H9 (cell line): ENCODE results near the gene KCNAB1. TPM values are rescaled to one million over a fixed set of nuclear protein-coding genes. Genes with fewer than 3 reads are reported as not detected.

ENCODE experiments used
- DNase-seq: peaks from one replicate; pipeline ENCODE4 v3.0.0-alpha.2; 2017
- H2AFZ ChIP-seq: one replicate; pipeline ENCODE4 v1.6.1; 2013; ENCODE audit warnings: mild to moderate bottlenecking, low read length, control low read depth, moderate library complexity
- H2AK5ac ChIP-seq: 2 replicates; pipeline ENCODE4 v1.6.1; 2013; ENCODE audit warnings: low read length, control low read depth, mixed read lengths; ENCODE audit not compliant: insufficient read length
- H2BK120ac ChIP-seq: one replicate; pipeline ENCODE4 v1.6.1; 2013; ENCODE audit warnings: low read depth, mild to moderate bottlenecking, low read length, control low read depth, inconsistent platforms; ENCODE audit not compliant: poor library complexity, severe bottlenecking
- H2BK12ac ChIP-seq: 2 replicates; pipeline ENCODE4 v1.6.1; 2013; ENCODE audit warnings: low read length, control low read depth, mixed read lengths, low read depth; ENCODE audit not compliant: insufficient read length
- H2BK15ac ChIP-seq: 2 replicates; pipeline ENCODE4 v1.6.1; 2013; ENCODE audit warnings: low read depth, low read length, control low read depth
- H2BK20ac ChIP-seq: one replicate; pipeline ENCODE4 v1.6.1; 2013; ENCODE audit warnings: low read depth, mild to moderate bottlenecking, low read length, control low read depth, inconsistent platforms; ENCODE audit not compliant: poor library complexity, severe bottlenecking
- H2BK5ac ChIP-seq: 2 replicates; pipeline ENCODE4 v1.6.1; 2013; ENCODE audit warnings: low read length, control low read depth, mixed read lengths; ENCODE audit not compliant: insufficient read length
- H3K14ac ChIP-seq: 2 replicates; pipeline ENCODE4 v1.6.1; 2013; ENCODE audit warnings: low read length, control low read depth; ENCODE audit not compliant: insufficient read depth
- H3K18ac ChIP-seq: 2 replicates; pipeline ENCODE4 v1.6.1; 2013; ENCODE audit warnings: low read depth, mild to moderate bottlenecking, mixed read lengths, low read length, control low read depth; ENCODE audit not compliant: insufficient read length
- H3K23ac ChIP-seq: 2 replicates; pipeline ENCODE4 v1.6.1; 2013; ENCODE audit warnings: low read length, control low read depth, mixed read lengths, low read depth; ENCODE audit not compliant: insufficient read length
- H3K23me2 ChIP-seq: 2 replicates; pipeline ENCODE4 v1.6.1; 2013; ENCODE audit warnings: low read depth, mild to moderate bottlenecking, mixed read lengths, low read length, control low read depth; ENCODE audit not compliant: insufficient read length, poor library complexity, severe bottlenecking
- H3K27ac ChIP-seq: 2 replicates; pipeline ENCODE4 v1.5.1; 2013; ENCODE audit warnings: low read length, control low read depth, mixed read lengths, low read depth; ENCODE audit not compliant: insufficient read length
- H3K27me3 ChIP-seq: 2 replicates; pipeline ENCODE4 v1.6.1; 2013; ENCODE audit warnings: low read length, control low read depth, inconsistent platforms; ENCODE audit not compliant: insufficient read depth
- H3K4ac ChIP-seq: 2 replicates; pipeline ENCODE4 v1.6.1; 2013; ENCODE audit warnings: low read depth, mild to moderate bottlenecking, control low read depth, inconsistent platforms, low read length, moderate library complexity
- H3K4me1 ChIP-seq: 2 replicates; pipeline ENCODE4 v1.6.1; 2013; ENCODE audit warnings: low read length, control low read depth, inconsistent platforms; ENCODE audit not compliant: insufficient read depth
- H3K4me2 ChIP-seq: 2 replicates; pipeline ENCODE4 v1.6.1; 2013; ENCODE audit warnings: low read length, control low read depth, mixed read lengths; ENCODE audit not compliant: insufficient read length, insufficient read depth
- H3K56ac ChIP-seq: 2 replicates; pipeline ENCODE4 v1.6.1; 2013; ENCODE audit warnings: low read depth, mild to moderate bottlenecking, mixed read lengths, low read length, control low read depth; ENCODE audit not compliant: insufficient read length
- H3K79me1 ChIP-seq: 2 replicates; pipeline ENCODE4 v1.6.1; 2013; ENCODE audit warnings: low read depth, mild to moderate bottlenecking, moderate library complexity, low read length, control low read depth, inconsistent platforms; ENCODE audit not compliant: insufficient read depth, poor library complexity, severe bottlenecking
- H3K79me2 ChIP-seq: 2 replicates; pipeline ENCODE4 v1.6.1; 2013; ENCODE audit warnings: low read length, control low read depth, inconsistent platforms; ENCODE audit not compliant: insufficient read depth
- H3K9ac ChIP-seq: 2 replicates; pipeline ENCODE4 v1.6.1; 2013; ENCODE audit warnings: low read length, control low read depth, mixed read lengths; ENCODE audit not compliant: insufficient read length; ENCODE audit errors: extremely low read depth
- H3K9me3 ChIP-seq: one replicate; pipeline ENCODE4 v1.6.1; 2013; ENCODE audit warnings: low read depth, low read length, inconsistent platforms; ENCODE audit not compliant: control insufficient read depth
- H3T11ph ChIP-seq: one replicate; pipeline ENCODE4 v1.6.1; 2013; ENCODE audit warnings: mild to moderate bottlenecking, low read length, control low read depth, inconsistent platforms
- H4K20me1 ChIP-seq: one replicate; pipeline ENCODE4 v1.6.1; 2013; ENCODE audit not compliant: control insufficient read depth, insufficient read length, insufficient read depth
- H4K5ac ChIP-seq: 2 replicates; pipeline ENCODE4 v1.6.1; 2013; ENCODE audit warnings: low read depth, mild to moderate bottlenecking, mixed read lengths, low read length, control low read depth; ENCODE audit not compliant: insufficient read length
- H4K8ac ChIP-seq: replicated peaks from 2 replicates; pipeline ENCODE4 v1.6.1; 2013; ENCODE audit warnings: low read length, control low read depth, mixed read lengths, low read depth; ENCODE audit not compliant: insufficient read length
- H4K91ac ChIP-seq: 2 replicates; pipeline ENCODE4 v1.6.1; 2013; ENCODE audit warnings: low read depth, mild to moderate bottlenecking, moderate library complexity, mixed read lengths, low read length, control low read depth; ENCODE audit not compliant: insufficient read length
- H3K27ac Mint-ChIP-seq, 3 experiments: 2 replicates in 2 of 3; 3 replicates in 1 of 3; pipeline ENCODE4 v1.8.0; 2020 to 2021; ENCODE audit warnings: mixed read lengths in 3 of 3, mild to moderate bottlenecking in 1 of 3, moderate library complexity in 1 of 3
- H3K27me3 Mint-ChIP-seq: 2 replicates; pipeline ENCODE4 v1.8.0; 2021; ENCODE audit warnings: low read depth, mild to moderate bottlenecking, moderate library complexity, mixed read lengths
- H3K36me3 Mint-ChIP-seq, 3 experiments: 2 replicates in 2 of 3; 3 replicates in 1 of 3; pipeline ENCODE4 v1.8.0; 2020 to 2021; ENCODE audit warnings: low read depth in 3 of 3, mixed read lengths in 3 of 3; ENCODE audit not compliant: insufficient read depth in 1 of 3
- H3K4me1 Mint-ChIP-seq, 2 experiments: 2 replicates each; pipeline ENCODE4 v1.8.0; 2020; ENCODE audit warnings: mixed read lengths in 2 of 2
- H3K4me3 Mint-ChIP-seq, 2 experiments: 2 replicates in 1 of 2; 3 replicates in 1 of 2; pipeline ENCODE4 v1.8.0; 2020 to 2021; ENCODE audit warnings: mild to moderate bottlenecking in 2 of 2, mixed read lengths in 2 of 2, moderate library complexity in 1 of 2
- H3K9me3 Mint-ChIP-seq, 2 experiments: 2 replicates in 1 of 2; 3 replicates in 1 of 2; pipeline ENCODE4 v1.8.0; 2020; ENCODE audit warnings: mild to moderate bottlenecking in 2 of 2, mixed read lengths in 2 of 2, moderate library complexity in 1 of 2
- WGBS: extraction: QIAGEN DNeasy Blood & Tissue Kit; methylation state at CpG from one replicate; pipeline ENCODE4 v1.1.7; 2013; ENCODE audit warnings: missing lambda C conversion rate, low lambda C conversion rate, mixed read lengths; ENCODE audit not compliant: insufficient read length; ENCODE audit errors: extremely low coverage; 5-methylcytosine and 5-hydroxymethylcytosine counted together
- long read RNA-seq: library from polyadenylated mRNA; unstranded; transcript quantifications from one replicate; pipeline ENCODE4 v2.0.0, GENCODE V29; 2020
- total RNA-seq: library from RNA; stranded (reverse); gene quantifications from 2 replicates; pipeline ENCODE4 v1.2.1, GENCODE V29; 2021
- TF ChIP-seq, protein P1 (sequence below): fragments of 200-600 bp; sonication (generic); conservative IDR thresholded peaks from 3 replicates; pipeline ENCODE4 v1.8.0; 2021; ENCODE audit warnings: antibody characterized with exemption, mild to moderate bottlenecking

The KCNAB1 gene
- total RNA-seq = 3.7 and 5.2 TPM in 2 replicates
- long read RNA-seq, full-length matches to known transcripts = 24 of 31 reads
- long read RNA-seq, partial matches to known transcripts = 2 of 31 reads
- long read RNA-seq, other reads (novel, unspliced or antisense) = 5 of 31 reads

DNA sequence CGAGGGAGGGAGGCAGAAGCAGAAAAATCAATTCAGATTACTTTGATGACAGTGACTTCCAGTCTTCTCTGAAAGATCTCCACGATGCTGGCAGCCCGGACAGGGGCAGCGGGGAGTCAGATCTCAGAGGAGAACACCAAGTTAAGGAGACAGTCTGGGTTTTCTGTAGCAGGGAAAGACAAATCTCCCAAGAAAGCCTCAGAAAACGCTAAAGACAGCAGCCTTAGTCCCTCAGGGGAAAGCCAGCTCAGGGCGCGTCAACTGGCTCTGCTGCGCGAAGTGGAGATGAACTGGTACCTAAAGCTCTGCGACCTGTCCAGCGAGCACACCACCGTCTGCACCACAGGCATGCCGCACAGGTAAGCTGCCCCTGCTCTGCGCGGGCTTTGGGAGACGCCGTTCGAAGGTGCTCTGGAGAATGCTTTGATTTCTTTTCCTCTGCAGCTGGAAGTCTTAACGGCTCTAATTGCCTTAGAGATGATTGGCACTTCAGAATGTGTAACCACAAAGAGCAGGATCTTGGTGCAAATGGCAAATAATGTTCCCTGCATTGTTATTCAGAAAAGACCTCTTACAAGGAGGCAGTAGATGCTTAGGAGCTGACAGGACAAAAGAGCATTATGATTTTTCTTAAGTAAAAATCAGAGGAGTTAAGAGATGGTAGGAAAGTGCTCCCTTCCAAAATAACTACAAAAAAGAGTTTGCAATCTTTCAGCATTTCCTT, at the start of gene KCNAB1:
Gene KCNAB1 (plus strand): TSS at position 51 of the 724 bp plus-strand sequence.
- Mint-ChIP-seq H3K27ac (peak within 1 kb of the TSS in 1 of 3 experiments; percentile 71; a peak in 3 of 7 replicates), H3K4me3 (no peak within 1 kb of the TSS), H3K4me1 (peaks cover 6 to 10% of the 10 kb centered on the region in 2 experiments), H3K9me3 (no peaks in the 10 kb centered on the region), H3K27me3 (peaks cover 4% of the 10 kb centered on the region), H3K36me3 (no peaks in the 10 kb centered on the region)
- H3K79me2 ChIP-seq = no peaks in the 10 kb centered on the region
- no peak within 1 kb of the TSS for H3K18ac ChIP-seq
- DNase-seq = peak; percentile 45
- H3K4me1 ChIP-seq = peaks cover 5% of the 10 kb centered on the region; the same call in 1 of the 2 replicates
- no peak within 1 kb of the TSS for H4K5ac ChIP-seq
- no peak within 1 kb of the TSS for H3T11ph ChIP-seq
- no peaks in the 10 kb centered on the region for H3K79me1 ChIP-seq
- no peak within 1 kb of the TSS for H3K56ac ChIP-seq
- no peak within 1 kb of the TSS for H2BK15ac ChIP-seq
- no peak within 1 kb of the TSS for H3K23ac ChIP-seq
- no peaks in the 10 kb centered on the region for H4K20me1 ChIP-seq
- peak within 1 kb of the TSS; percentile 70 for H2AFZ ChIP-seq
- no peak within 1 kb of the TSS for H3K27ac ChIP-seq
- no peak within 1 kb of the TSS for H4K91ac ChIP-seq
- no peak within 1 kb of the TSS for H3K4ac ChIP-seq
- no peaks in the 10 kb centered on the region for H3K27me3 ChIP-seq
- no peaks in the 10 kb centered on the region for H3K23me2 ChIP-seq
- H3K14ac ChIP-seq = no peak within 1 kb of the TSS
- no peak within 1 kb of the TSS for H2BK12ac ChIP-seq
- no peak within 1 kb of the TSS for H2BK5ac ChIP-seq
- no CpG with 5 or more reads among the region's 19 CpGs for WGBS
- no peak within 1 kb of the TSS for H4K8ac ChIP-seq
- H2AK5ac ChIP-seq = no peak within 1 kb of the TSS
- H2BK20ac ChIP-seq = no peak within 1 kb of the TSS
- H3K9ac ChIP-seq = no peak within 1 kb of the TSS
- H3K4me2 ChIP-seq = no peak within 1 kb of the TSS
- H2BK120ac ChIP-seq = no peak within 1 kb of the TSS
- H3K9me3 ChIP-seq = no peaks in the 10 kb centered on the region
- TF ChIP-seq, protein P1, sequence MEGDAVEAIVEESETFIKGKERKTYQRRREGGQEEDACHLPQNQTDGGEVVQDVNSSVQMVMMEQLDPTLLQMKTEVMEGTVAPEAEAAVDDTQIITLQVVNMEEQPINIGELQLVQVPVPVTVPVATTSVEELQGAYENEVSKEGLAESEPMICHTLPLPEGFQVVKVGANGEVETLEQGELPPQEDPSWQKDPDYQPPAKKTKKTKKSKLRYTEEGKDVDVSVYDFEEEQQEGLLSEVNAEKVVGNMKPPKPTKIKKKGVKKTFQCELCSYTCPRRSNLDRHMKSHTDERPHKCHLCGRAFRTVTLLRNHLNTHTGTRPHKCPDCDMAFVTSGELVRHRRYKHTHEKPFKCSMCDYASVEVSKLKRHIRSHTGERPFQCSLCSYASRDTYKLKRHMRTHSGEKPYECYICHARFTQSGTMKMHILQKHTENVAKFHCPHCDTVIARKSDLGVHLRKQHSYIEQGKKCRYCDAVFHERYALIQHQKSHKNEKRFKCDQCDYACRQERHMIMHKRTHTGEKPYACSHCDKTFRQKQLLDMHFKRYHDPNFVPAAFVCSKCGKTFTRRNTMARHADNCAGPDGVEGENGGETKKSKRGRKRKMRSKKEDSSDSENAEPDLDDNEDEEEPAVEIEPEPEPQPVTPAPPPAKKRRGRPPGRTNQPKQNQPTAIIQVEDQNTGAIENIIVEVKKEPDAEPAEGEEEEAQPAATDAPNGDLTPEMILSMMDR = no peak
